ENCODE results near the gene ANXA5.
"Not testable (repeated sequence)": the region's sequence is repeated elsewhere in the genome, so short reads cannot be mapped to it uniquely, and the experiment has no call there.

Gene ANXA5

DNA sequence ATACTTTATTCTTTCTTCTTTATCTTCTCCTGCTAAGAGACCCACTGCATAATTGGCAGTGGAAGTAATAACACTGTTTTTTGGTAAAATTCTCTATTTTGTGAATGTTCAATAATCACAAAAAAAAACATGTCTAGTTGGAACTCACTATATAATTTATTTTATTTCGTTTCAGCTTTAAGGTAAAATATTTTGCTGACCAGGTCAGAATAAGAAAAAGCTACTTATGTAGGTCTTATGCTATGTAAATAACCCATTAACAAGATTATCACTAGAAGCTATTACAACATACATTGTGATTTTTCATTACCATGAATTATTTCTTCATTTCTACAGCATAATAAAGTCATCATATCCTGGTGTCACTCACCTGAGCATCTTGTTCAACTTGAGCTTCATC is 19.3 kb downstream of the ANXA5 start:
- no peak for DNase-seq (ENCODE audit: low read depth)

GRCh38 chr4:121676345-121677075 is 20.3 kb downstream of the ANXA5 start:
- DNase-seq (ENCODE audit: low read depth) = no peak

DNA sequence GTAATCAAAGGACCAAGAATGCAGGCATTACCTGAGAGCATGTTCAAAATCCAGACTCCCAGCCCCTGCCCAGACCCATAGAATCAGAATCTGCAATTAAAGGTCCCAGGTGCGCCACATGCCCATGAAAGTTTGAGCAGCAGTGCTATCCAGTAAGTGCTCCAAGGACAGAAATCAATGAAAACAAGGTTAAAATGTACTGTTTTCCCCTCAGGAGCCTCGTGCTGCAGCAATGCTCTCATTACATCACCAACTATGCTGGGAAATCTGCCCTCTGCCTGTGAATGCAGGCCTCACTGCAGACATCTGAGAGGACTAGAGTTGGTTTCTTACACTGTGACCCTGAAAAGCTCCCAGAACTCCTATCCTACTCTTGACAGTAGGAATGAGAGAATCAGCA is 21.1 kb downstream of the ANXA5 start:
- DNase-seq (ENCODE audit: low read depth) = no peak

DNA sequence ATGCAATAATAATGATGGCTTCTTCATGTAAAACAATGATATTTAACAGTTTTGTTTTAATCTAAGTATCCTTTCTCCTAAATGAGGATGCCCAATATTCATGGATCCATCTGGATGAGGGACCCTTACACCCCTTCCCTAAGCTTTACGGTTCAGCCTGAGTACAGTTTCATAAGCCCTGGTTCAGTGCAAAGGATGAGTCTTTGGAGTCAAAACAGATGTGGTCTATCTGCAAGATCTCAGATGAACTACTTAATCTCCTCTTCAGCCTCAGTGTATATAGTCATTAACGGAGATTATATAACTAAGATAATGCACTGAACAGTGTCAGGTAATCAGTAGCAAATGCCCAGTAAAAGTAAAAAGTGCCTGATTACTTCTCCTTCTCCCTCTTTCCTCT is 22.1 kb downstream of the ANXA5 start:
- no peak for DNase-seq (ENCODE audit: low read depth)

- no peak for DNase-seq (ENCODE audit: low read depth)
Measured at GRCh38 chr4:121674191-121674590, 22.6 kb downstream of the ANXA5 start.

DNA sequence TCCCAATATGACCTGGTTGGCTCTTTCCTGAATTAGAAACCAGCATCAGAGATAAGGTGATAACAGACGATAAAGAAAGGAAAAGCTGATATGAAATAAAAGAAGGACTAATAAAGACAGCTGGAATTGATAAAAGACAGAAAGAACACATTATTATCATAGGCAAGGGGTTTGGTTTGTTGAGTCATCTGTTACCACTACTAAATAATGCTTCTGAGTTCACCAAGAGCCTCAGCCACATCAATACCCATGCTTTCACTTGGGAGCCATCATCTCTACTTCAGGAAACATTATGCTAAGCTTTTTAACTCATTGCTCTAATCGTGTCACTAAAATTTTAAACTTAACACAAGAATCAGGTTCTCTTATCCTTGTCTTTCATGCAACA is 27.6 kb downstream of the ANXA5 start:
- no peak for DNase-seq (ENCODE audit: low read depth)

DNA sequence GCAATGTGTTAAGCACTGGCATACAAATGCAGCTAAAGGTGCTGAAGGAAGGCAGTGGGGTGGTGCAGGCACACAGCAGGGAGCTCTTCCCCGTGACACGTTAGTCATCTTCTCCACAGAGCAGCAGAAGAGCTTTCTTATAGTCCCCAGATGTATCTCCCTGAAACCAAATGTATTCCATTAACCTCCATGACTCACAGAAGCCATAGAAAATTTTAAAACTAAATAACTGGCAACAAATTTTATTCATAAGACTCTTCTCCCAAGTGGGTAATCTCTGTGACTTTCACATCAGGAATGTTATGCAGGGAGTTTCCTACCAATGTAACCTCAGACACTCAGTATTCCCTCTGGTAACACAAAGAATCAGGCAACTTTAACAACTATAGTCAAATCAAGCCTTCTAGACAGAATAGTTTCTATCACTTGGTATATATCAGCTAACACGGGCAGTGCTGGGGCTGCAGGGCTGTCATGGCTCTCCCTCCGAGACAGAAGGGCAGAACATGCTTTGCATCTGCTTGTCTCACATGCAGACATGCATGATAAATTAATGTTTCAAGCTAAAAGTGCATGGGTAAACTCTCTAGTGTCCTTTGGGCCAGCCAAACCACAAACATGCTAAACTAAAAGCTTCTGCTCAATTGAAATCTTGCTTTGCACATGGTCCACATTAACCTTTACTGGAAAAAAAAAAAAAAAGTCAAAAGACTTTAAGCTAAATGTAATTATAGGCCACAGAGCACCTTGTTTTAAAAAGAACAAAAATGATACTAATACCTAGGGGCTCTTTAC is 28.2 kb downstream of the ANXA5 start:
- DNase-seq (ENCODE audit: low read depth) = no peak

DNA sequence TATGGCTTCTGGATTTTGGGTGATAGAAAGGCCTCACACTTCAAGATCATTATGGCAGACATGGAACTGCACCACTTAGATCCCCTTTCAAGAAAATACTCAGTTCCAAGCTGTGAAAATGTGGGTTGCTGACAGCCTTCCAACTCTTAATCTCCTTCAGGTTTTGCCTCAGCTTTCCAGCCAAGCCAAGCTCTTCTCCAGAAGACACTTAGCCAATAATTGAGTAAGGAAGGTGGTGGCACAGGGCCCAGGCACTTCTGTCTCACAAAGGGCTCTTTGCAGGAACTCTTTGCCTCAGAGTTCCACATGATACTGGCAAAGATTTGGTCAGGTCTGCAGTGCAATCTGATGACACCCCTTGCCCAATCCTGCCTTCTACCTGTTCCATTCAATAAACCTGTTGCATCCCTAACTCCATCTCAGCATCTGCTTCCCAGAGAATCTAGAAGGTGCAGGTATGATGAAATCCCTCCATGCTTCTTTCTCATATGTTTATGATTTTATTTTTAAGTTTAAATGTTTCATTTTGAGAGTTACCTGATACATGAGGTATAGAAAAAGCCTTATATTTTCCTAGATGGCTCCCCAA is 30.6 kb downstream of the ANXA5 start:
- no peak for DNase-seq (ENCODE audit: low read depth)

DNA sequence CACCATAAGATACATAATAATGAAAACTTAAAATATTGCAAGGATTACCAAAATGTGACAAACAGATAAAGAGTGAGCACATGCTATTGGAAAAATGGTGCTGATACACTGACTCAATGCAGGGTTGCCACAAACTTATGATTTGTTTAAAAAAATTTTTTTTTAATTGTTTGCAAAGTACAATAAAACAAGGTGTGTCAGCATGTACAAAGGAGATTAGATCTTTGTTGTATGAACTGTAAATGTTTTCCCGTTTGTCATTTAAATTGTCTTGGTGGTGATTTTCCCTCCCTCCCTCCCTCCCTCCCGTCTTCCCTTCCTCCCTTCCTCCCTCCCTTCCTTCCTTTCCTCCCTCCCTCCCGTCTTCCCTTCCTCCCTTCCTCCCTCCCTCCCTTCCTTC is 31.4 kb downstream of the ANXA5 start:
- no peak for DNase-seq (ENCODE audit: low read depth)

DNA sequence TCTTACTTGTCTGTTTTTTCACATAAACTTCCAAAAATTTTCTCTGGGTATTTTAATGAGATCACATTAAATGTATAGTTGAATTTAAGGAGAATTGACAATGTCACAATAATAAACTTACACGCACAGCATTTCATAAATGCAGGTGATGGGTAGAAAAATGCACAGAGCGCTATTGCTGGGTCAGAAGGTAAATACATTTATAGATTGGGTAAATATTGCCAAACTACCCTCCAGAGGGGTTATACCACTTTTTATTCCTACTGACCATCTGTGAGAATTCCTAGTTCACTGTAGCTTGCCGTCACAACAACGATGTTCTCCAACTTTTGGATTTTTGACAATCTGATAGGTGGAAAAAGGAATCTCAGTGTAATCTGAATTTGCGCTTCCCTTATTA is 34.6 kb downstream of the ANXA5 start:
- no peak for DNase-seq (ENCODE audit: low read depth)

- DNase-seq (ENCODE audit: low read depth) = not testable (repeated sequence)
Measured at GRCh38 chr4:121660175-121660933, 36.4 kb downstream of the ANXA5 start.

GRCh38 chr4:121658125-121658524 is 38.7 kb downstream of the ANXA5 start:
- no peak for DNase-seq (ENCODE audit: low read depth)

GRCh38 chr4:121656269-121656641 is 40.5 kb downstream of the ANXA5 start:
- DNase-seq (ENCODE audit: low read depth) = no peak

GRCh38 chr4:121655320-121656268 is 41.2 kb downstream of the ANXA5 start:
- no peak for DNase-seq (ENCODE audit: low read depth)

GRCh38 chr4:121654738-121655137 is 42.0 kb downstream of the ANXA5 start:
- no peak for DNase-seq (ENCODE audit: low read depth)

GRCh38 chr4:121653986-121654385 is 42.8 kb downstream of the ANXA5 start:
- DNase-seq (ENCODE audit: low read depth) = no peak

DNA sequence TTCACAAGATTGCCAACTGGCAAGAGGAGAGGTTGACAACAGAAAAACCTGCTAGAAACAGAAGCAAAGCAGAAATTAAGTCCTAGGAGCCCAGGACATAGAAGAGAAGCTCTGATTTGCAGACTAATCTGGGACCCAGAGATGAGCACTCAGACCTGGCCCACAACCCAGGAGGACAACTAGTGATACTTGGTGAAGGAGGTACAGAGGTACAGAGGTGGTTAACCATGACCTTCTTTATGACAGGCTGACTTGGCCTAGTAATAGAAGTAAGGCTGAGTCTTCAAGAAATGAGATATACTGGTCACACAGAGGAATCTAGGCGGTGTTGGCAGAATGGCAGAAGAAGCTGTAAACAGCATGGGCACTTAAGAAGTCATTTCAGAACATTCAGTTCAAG is 43.6 kb downstream of the ANXA5 start:
- no peak for DNase-seq (ENCODE audit: low read depth)

DNA sequence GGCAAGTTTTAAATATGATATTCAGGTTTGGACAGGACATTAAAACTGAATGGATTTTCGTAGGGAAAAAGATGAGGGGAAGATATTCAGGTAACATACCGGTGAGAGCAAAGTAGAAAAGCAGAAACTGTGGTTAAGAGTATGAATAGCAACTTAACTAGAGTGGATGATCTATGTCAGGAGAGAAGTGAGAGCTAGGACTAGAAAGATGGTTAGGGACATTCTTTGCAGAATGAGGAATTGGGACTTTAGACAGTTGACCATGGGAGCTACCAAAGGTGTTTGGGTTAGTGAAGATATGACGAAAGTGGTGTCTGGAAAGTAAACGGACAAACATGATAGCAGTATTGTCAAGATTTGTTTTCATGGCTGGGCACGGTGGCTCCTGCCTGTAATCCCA is 45.2 kb downstream of the ANXA5 start:
- no peak for DNase-seq (ENCODE audit: low read depth)

GRCh38 chr4:121650741-121651140 is 46.0 kb downstream of the ANXA5 start:
- no peak for DNase-seq (ENCODE audit: low read depth)

DNA sequence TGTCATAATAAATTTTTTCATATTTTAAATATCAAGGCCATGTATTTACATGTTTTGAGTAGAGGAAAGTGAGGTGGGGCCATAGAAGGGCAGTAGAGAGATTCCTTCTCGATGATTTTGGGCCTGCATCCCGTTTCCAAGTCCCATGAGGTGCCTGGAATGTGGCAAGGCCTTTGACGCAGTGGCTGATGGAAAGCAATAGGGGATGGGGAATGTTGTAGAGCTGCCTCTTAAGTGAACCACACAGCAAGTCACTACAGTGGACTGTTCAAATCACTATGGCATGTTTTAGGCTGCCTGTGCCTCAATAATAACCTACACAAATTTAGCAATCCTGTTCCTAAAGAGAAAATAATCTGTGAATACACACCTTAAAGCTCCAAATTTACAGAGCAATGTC is 48.3 kb downstream of the ANXA5 start:
- DNase-seq (ENCODE audit: low read depth) = no peak

- no peak for DNase-seq (ENCODE audit: low read depth)
Measured at GRCh38 chr4:121642876-121643585, 53.7 kb downstream of the ANXA5 start.
